Neural progenitor cell (in vitro differentiated cells): ENCODE results near the gene PKDCC. TPM values are rescaled to one million over a fixed set of nuclear protein-coding genes. Genes with fewer than 3 reads are reported as not detected.
A peak's percentile ranks its signal among the peaks of the same experiment; 100 is the strongest.

Experiments used
- DNase-seq: peaks from one replicate; pipeline ENCODE4 v3.0.0-alpha.2; 2016; ENCODE audit warnings: low spot score
- H2AFZ ChIP-seq: fragments of 200-600 bp; sonication (generic); replicated peaks from 2 replicates; pipeline ENCODE4 v1.6.1; 2016; ENCODE audit warnings: antibody characterized with exemption
- H3F3A ChIP-seq: fragments of 200-600 bp; sonication (generic); 2 replicates; pipeline ENCODE4 v1.6.1; 2016; ENCODE audit warnings: antibody characterized with exemption, low read depth
- H3K27ac ChIP-seq: fragments of 200-600 bp; sonication (generic); 2 replicates; pipeline ENCODE4 v1.5.1; 2016; ENCODE audit warnings: mild to moderate bottlenecking
- H3K27me3 ChIP-seq: fragments of 200-600 bp; sonication (generic); 2 replicates; pipeline ENCODE4 v1.6.1; 2016; ENCODE audit warnings: mild to moderate bottlenecking, moderate library complexity
- H3K36me3 ChIP-seq: fragments of 200-600 bp; sonication (generic); 2 replicates; pipeline ENCODE4 v1.5.1; 2016
- H3K4me1 ChIP-seq: fragments of 200-600 bp; sonication (generic); 2 replicates; pipeline ENCODE4 v1.6.1; 2016; ENCODE audit warnings: mixed run types
- H3K4me2 ChIP-seq: fragments of 200-600 bp; sonication (generic); 2 replicates; pipeline ENCODE4 v1.6.1; 2016
- H3K4me3 ChIP-seq: fragments of 200-600 bp; sonication (generic); 2 replicates; pipeline ENCODE4 v1.5.1; 2016
- H3K79me2 ChIP-seq: fragments of 200-600 bp; sonication (generic); 2 replicates; pipeline ENCODE4 v1.6.1; 2016; ENCODE audit warnings: low read depth
- H3K9ac ChIP-seq: fragments of 200-600 bp; sonication (generic); 2 replicates; pipeline ENCODE4 v1.6.1; 2016
- H3K9me3 ChIP-seq: fragments of 200-600 bp; sonication (generic); 2 replicates; pipeline ENCODE4 v1.5.1; 2016; ENCODE audit warnings: low read depth
- H4K20me1 ChIP-seq: fragments of 200-600 bp; sonication (generic); 2 replicates; pipeline ENCODE4 v1.6.1; 2016; ENCODE audit warnings: low read depth
- H3K27ac Mint-ChIP-seq: 3 replicates; pipeline ENCODE4 v1.8.0; 2021; ENCODE audit warnings: mixed read lengths
- H3K27me3 Mint-ChIP-seq: 2 replicates; pipeline ENCODE4 v1.8.0; 2022; ENCODE audit warnings: low read depth, mild to moderate bottlenecking, inconsistent platforms, moderate library complexity, mixed read lengths; ENCODE audit not compliant: insufficient read depth
- H3K36me3 Mint-ChIP-seq: 3 replicates; pipeline ENCODE4 v1.8.0; 2021; ENCODE audit warnings: mixed read lengths
- H3K4me1 Mint-ChIP-seq: 3 replicates; pipeline ENCODE4 v1.8.0; 2021; ENCODE audit warnings: mixed read lengths
- H3K4me3 Mint-ChIP-seq: 3 replicates; pipeline ENCODE4 v1.8.0; 2021; ENCODE audit warnings: mild to moderate bottlenecking, moderate library complexity, mixed read lengths
- H3K9me3 Mint-ChIP-seq: 3 replicates; pipeline ENCODE4 v1.8.0; 2020; ENCODE audit warnings: mixed read lengths
- EZH2 ChIP-seq: fragments of 200-600 bp; sonication (generic); IDR thresholded peaks from 2 replicates; pipeline ENCODE4 v1.6.1; 2017; ENCODE audit warnings: antibody characterized with exemption, mild to moderate bottlenecking, moderate library complexity
- EZH2phosphoT487 ChIP-seq: fragments of 200-600 bp; sonication (generic); IDR thresholded peaks from 2 replicates; pipeline ENCODE4 v1.6.1; 2017; ENCODE audit warnings: antibody characterized with exemption
- total RNA-seq: library from RNA; depleted of rRNA; stranded (reverse); fragments of >200 nt; gene quantifications from 2 replicates; pipeline ENCODE4 v1.2.3, GENCODE V29; 2015; ENCODE audit warnings: low replicate concordance
- TF ChIP-seq, protein P1 (sequence below): fragments of 200-600 bp; sonication (generic); IDR thresholded peaks from 2 replicates; pipeline ENCODE4 v1.5.1; 2017; ENCODE audit warnings: antibody characterized with exemption, mild to moderate bottlenecking

Gene PKDCC
- total RNA-seq, 1 donor from 2014 or later = 70.4 TPM

GRCh38 chr2:42046819-42047487 is 868 bp upstream of the PKDCC start:
- H2AFZ ChIP-seq = no peak overlapping the region
- no peaks in the 10 kb centered on the region for H3K27me3 ChIP-seq
- Mint-ChIP-seq H3K9me3 (peaks cover 2% of the 10 kb centered on the region), H3K4me3 (peak overlapping the region; percentile 90), H3K27me3 (peaks cover 64% of the 10 kb centered on the region), H3K36me3 (no peaks in the 10 kb centered on the region), H3K27ac (peak overlapping the region; percentile 47), H3K4me1 (peaks cover 61% of the 10 kb centered on the region)
- peak overlapping the region; percentile 96 for H3K4me3 ChIP-seq
- H3K9ac ChIP-seq = peak overlapping the region; percentile 90
- no peaks in the 10 kb centered on the region for H3K9me3 ChIP-seq
- peaks cover 67% of the 10 kb centered on the region for H3K4me1 ChIP-seq
- peak; percentile 97 for DNase-seq
- H4K20me1 ChIP-seq = peaks cover 23% of the 10 kb centered on the region
- peak overlapping the region; percentile 99 for H3K27ac ChIP-seq
- H3K79me2 ChIP-seq = peaks cover 59% of the 10 kb centered on the region
- peak; percentile 57 for TF ChIP-seq EZH2phosphoT487
- TF ChIP-seq, protein P1, sequence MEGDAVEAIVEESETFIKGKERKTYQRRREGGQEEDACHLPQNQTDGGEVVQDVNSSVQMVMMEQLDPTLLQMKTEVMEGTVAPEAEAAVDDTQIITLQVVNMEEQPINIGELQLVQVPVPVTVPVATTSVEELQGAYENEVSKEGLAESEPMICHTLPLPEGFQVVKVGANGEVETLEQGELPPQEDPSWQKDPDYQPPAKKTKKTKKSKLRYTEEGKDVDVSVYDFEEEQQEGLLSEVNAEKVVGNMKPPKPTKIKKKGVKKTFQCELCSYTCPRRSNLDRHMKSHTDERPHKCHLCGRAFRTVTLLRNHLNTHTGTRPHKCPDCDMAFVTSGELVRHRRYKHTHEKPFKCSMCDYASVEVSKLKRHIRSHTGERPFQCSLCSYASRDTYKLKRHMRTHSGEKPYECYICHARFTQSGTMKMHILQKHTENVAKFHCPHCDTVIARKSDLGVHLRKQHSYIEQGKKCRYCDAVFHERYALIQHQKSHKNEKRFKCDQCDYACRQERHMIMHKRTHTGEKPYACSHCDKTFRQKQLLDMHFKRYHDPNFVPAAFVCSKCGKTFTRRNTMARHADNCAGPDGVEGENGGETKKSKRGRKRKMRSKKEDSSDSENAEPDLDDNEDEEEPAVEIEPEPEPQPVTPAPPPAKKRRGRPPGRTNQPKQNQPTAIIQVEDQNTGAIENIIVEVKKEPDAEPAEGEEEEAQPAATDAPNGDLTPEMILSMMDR = no peak
- peaks cover 53% of the 10 kb centered on the region for H3F3A ChIP-seq
- H3K4me2 ChIP-seq = peak overlapping the region; percentile 98
- H3K36me3 ChIP-seq = no peaks in the 10 kb centered on the region

DNA sequence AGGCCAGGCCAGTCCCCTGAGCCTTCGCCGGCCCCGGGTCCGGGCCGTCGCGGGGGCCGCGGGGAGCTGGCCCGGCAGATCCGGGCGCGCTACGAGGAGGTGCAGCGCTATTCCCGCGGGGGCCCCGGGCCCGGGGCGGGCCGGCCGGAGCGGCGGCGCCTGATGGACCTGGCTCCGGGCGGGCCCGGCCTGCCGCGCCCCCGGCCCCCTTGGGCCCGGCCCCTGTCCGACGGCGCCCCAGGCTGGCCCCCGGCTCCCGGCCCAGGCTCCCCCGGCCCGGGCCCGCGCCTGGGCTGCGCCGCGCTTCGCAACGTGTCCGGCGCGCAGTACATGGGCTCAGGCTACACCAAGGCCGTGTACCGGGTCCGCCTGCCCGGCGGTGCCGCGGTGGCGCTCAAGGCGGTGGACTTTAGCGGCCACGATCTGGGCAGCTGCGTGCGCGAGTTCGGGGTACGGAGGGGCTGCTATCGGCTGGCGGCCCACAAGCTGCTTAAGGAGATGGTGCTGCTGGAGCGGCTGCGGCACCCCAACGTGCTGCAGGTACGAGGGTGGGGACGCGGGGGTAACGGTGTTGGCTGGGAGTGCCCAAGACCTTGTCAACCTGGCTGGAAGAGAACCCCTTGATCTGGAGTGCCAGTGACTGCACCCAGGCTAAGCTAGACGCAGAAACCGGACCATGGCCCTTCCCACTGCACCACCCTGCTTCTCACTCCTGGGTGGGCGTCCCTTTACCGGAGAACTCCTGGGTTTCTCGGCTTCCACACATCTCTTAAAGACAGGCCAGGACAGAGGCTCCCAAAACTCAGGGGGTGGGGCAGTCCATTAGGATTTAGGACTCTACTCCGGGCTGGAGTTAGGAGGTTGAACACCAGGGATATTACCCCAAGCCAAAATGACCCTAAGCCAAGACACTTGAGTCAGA is 739 bp downstream of the PKDCC start:
- H3K4me1 Mint-ChIP-seq = peaks cover 70% of the 10 kb centered on the region
- no peaks in the 10 kb centered on the region for H3K27me3 ChIP-seq
- H3K9me3 ChIP-seq = no peaks in the 10 kb centered on the region
- H3K27ac Mint-ChIP-seq = peak overlapping the region; percentile 74
- H3K36me3 Mint-ChIP-seq = no peaks in the 10 kb centered on the region
- peaks cover 61% of the 10 kb centered on the region for H3K27me3 Mint-ChIP-seq
- H3K79me2 ChIP-seq = peaks cover 75% of the 10 kb centered on the region
- H3K36me3 ChIP-seq = no peaks in the 10 kb centered on the region
- H2AFZ ChIP-seq = no peak overlapping the region
- peaks cover 2% of the 10 kb centered on the region for H3K9me3 Mint-ChIP-seq
- peaks cover 68% of the 10 kb centered on the region for H3K4me1 ChIP-seq
- peak overlapping the region; percentile 87 for H3K4me2 ChIP-seq
- H3K9ac ChIP-seq = peak overlapping the region; percentile 60
- H4K20me1 ChIP-seq = peaks cover 39% of the 10 kb centered on the region
- TF ChIP-seq EZH2 (no peak), EZH2phosphoT487 (no peak)
- TF ChIP-seq, protein P1 = no peak
- H3F3A ChIP-seq = peaks cover 68% of the 10 kb centered on the region
- DNase-seq = peak; percentile 64
- peak overlapping the region; percentile 88 for H3K4me3 Mint-ChIP-seq
- H3K27ac ChIP-seq = no peak overlapping the region
- H3K4me3 ChIP-seq = peak overlapping the region; percentile 69

DNA sequence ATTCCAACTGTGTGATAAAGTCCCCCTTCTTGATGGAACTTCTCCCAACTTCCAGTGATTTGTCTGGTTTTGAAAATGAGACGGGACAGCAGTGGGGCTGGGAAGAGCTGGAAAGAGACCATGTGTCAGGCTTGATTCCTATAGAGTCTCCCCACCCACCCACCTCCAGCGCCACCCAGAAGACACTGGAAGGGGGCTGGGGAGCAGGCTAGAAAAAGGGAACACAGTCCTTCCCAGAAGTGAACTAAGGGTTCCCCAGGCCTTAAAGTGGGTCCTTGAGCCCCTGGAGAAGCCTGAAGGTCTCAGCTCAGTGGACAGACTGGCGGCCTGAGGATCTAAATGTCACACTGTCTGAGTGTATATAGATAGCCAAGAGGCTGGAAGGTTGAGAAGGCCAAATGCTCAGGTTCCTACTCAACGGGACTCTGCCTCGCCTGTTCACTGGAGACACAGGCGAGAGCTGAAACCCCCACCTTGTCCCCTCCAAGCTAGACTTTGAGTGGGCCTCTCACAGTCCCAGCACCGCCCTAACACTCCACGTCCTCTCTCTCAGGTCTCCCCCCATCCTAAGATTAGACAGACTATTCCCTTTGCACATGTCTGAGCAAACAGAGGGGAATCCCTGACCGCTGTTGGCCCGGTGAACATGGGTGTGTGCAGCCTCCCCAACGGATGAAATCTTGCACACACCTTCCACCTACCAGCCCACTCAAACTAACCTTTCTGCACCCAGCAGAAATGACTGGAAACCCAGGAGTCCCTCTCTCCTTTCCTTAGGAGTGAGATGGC is 1.6 kb downstream of the PKDCC start:
- no peaks in the 10 kb centered on the region for H3K9me3 ChIP-seq
- no peak for DNase-seq
- H3F3A ChIP-seq = peaks cover 75% of the 10 kb centered on the region
- no peaks in the 10 kb centered on the region for H3K36me3 ChIP-seq
- peak overlapping the region; percentile 60 for H3K9ac ChIP-seq
- H3K4me3 ChIP-seq = peak overlapping the region; percentile 69
- no peak overlapping the region for H3K27ac Mint-ChIP-seq
- peaks cover 75% of the 10 kb centered on the region for H3K4me1 Mint-ChIP-seq
- H3K27ac ChIP-seq = peak overlapping the region; percentile 50
- no peaks in the 10 kb centered on the region for H3K36me3 Mint-ChIP-seq
- TF ChIP-seq EZH2phosphoT487 = no peak
- TF ChIP-seq, protein P1 = no peak
- no peaks in the 10 kb centered on the region for H3K27me3 ChIP-seq
- peaks cover 63% of the 10 kb centered on the region for H3K27me3 Mint-ChIP-seq
- H3K9me3 Mint-ChIP-seq = peaks cover 2% of the 10 kb centered on the region
- H3K4me1 ChIP-seq = peaks cover 64% of the 10 kb centered on the region
- H4K20me1 ChIP-seq = peaks cover 47% of the 10 kb centered on the region
- H2AFZ ChIP-seq = no peak overlapping the region
- peak overlapping the region; percentile 88 for H3K4me3 Mint-ChIP-seq
- peaks cover 82% of the 10 kb centered on the region for H3K79me2 ChIP-seq
- peak overlapping the region; percentile 87 for H3K4me2 ChIP-seq
